DND-41 (cell line): ENCODE results near the gene SETBP1.

Source experiments
- ATAC-seq: fragments of 200-7000 bp; cut with Tn5 transposase; 3 replicates; pipeline ENCODE4 v1.9.1; 2021; ENCODE audit warnings: low read depth; ENCODE audit not compliant: insufficient read depth
- DNase-seq: peaks from one replicate; pipeline ENCODE4 v3.0.0-alpha.2; 2020
- H2AFZ ChIP-seq: 2 replicates; pipeline ENCODE4 v1.6.0; 2012; ENCODE audit warnings: low read depth, low read length
- H3K27ac ChIP-seq: 2 replicates; pipeline ENCODE4 v1.5.1; 2012; ENCODE audit warnings: low read length, inconsistent platforms
- H3K27me3 ChIP-seq: fragments of 200-600 bp; sonication (generic); 2 replicates; pipeline ENCODE4 v1.6.0; 2012; ENCODE audit warnings: low read length, mild to moderate bottlenecking, inconsistent platforms; ENCODE audit not compliant: insufficient read depth, poor library complexity
- H3K36me3 ChIP-seq: 2 replicates; pipeline ENCODE4 v1.5.1; 2012; ENCODE audit warnings: low read length, inconsistent platforms; ENCODE audit not compliant: insufficient read depth
- H3K4me1 ChIP-seq: 2 replicates; pipeline ENCODE4 v1.5.1; 2012; ENCODE audit warnings: mild to moderate bottlenecking, low read length; ENCODE audit not compliant: insufficient read depth
- H3K4me2 ChIP-seq: 2 replicates; pipeline ENCODE4 v1.6.0; 2012; ENCODE audit warnings: mild to moderate bottlenecking, moderate library complexity, low read length, inconsistent platforms; ENCODE audit not compliant: insufficient read depth
- H3K4me3 ChIP-seq, 2 experiments: fragments of 200-600 bp in 1 of 2; shearing (Covaris generic) in 1 of 2; 2 replicates each; pipeline ENCODE4 v1.5.1; 2012 to 2016; ENCODE audit warnings: inconsistent platforms in 2 of 2, low read length in 2 of 2, mild to moderate bottlenecking in 2 of 2, low read depth in 1 of 2, moderate library complexity in 1 of 2
- H3K79me2 ChIP-seq: 2 replicates; pipeline ENCODE4 v1.6.0; 2012; ENCODE audit warnings: low read length, inconsistent platforms; ENCODE audit not compliant: insufficient read depth
- H3K9ac ChIP-seq: 2 replicates; pipeline ENCODE4 v1.6.0; 2012; ENCODE audit warnings: low read depth, mild to moderate bottlenecking, inconsistent platforms, low read length, moderate library complexity
- H3K9me3 ChIP-seq: 2 replicates; pipeline ENCODE4 v1.5.1; 2012; ENCODE audit warnings: low read length, moderate library complexity, mild to moderate bottlenecking, inconsistent platforms; ENCODE audit not compliant: insufficient read depth, severe bottlenecking
- H4K20me1 ChIP-seq: 2 replicates; pipeline ENCODE4 v1.6.0; 2012; ENCODE audit warnings: low read length; ENCODE audit not compliant: insufficient read depth
- CTCF ChIP-seq: IDR thresholded peaks from 2 replicates; pipeline ENCODE4 v1.5.1; 2012; ENCODE audit warnings: borderline replicate concordance, low read length, moderate library complexity, mild to moderate bottlenecking; ENCODE audit not compliant: poor library complexity, severe bottlenecking; ENCODE audit errors: extremely low read depth
- EZH2 ChIP-seq: IDR thresholded peaks from 3 replicates; pipeline ENCODE4 v1.6.1; 2012; ENCODE audit warnings: borderline replicate concordance, low read depth, mild to moderate bottlenecking, moderate library complexity, low read length, inconsistent platforms; ENCODE audit not compliant: severe bottlenecking

Gene SETBP1

DNA sequence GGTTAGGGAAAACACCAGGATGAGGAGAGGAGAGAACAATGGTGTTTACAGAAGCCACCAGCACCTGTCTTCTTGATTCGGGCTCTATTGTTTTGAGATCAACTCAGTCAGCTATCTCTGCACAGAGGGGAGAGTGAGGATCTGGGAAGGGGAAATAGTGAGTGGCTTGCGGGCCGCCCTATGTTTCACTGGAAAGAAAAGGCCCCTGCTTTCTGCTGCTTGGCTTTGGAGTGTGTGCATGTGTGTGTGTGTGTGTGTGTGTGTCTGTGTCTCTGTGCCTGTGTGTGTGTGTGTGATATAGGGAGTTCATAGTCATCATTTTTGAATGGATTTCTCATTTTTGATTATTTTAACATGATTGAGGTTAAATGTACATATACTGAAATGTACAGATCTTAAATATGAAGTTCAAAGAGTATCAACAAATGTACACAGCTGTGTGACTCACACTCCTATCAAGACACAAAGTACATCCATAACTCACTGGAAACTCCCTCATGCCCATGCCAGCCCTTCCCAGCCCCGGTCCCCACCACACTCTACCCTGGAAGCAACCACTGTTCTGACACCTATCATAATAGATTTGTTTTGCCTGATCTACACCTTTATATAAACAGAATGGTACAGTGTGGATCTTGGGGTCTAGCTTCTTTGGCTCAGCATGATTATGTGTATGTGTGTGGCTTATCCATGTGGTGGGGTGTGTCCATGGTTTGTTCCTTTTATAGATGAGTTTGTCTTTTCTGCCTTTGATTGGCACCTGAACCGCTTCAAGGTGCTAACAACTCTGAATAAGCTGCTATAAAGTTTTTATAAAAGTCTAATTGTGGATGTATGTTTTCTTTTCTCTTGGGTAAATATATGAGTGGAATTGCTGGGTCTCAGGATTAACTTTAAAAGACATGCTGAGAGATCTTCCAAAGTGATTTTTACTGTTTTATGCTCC, 258.3 kb downstream of the SETBP1 start:
- no peak overlapping the region for H3K4me3 ChIP-seq
- H3K27me3 ChIP-seq: no peaks in the 10 kb centered on the region
- no peak for DNase-seq
- no peak overlapping the region for H3K4me2 ChIP-seq
- TF ChIP-seq EZH2: no peak
- TF ChIP-seq CTCF: no peak
- H3K36me3 ChIP-seq: no peaks in the 10 kb centered on the region
- no peak overlapping the region for H3K27ac ChIP-seq
- H3K4me1 ChIP-seq: no peaks in the 10 kb centered on the region
- no peak for ATAC-seq
- H3K9ac ChIP-seq: no peak overlapping the region
- H2AFZ ChIP-seq: no peak overlapping the region
- H3K79me2 ChIP-seq: no peaks in the 10 kb centered on the region
- H3K9me3 ChIP-seq: no peaks in the 10 kb centered on the region
- H4K20me1 ChIP-seq: no peaks in the 10 kb centered on the region

GRCh38 chr18:44941516-44941915, 260.8 kb downstream of the SETBP1 start:
- no peak overlapping the region for H3K27ac ChIP-seq
- H3K9ac ChIP-seq: no peak overlapping the region
- no peak overlapping the region for H2AFZ ChIP-seq
- no peak overlapping the region for H3K4me2 ChIP-seq
- no peak overlapping the region for H3K4me3 ChIP-seq
- H3K79me2 ChIP-seq: no peaks in the 10 kb centered on the region
- no peak for DNase-seq
- no peaks in the 10 kb centered on the region for H3K9me3 ChIP-seq
- ATAC-seq: no peak
- no peaks in the 10 kb centered on the region for H3K4me1 ChIP-seq
- no peaks in the 10 kb centered on the region for H3K27me3 ChIP-seq
- no peaks in the 10 kb centered on the region for H3K36me3 ChIP-seq
- no peaks in the 10 kb centered on the region for H4K20me1 ChIP-seq
- TF ChIP-seq CTCF: no peak
- no peak for TF ChIP-seq EZH2

DNA sequence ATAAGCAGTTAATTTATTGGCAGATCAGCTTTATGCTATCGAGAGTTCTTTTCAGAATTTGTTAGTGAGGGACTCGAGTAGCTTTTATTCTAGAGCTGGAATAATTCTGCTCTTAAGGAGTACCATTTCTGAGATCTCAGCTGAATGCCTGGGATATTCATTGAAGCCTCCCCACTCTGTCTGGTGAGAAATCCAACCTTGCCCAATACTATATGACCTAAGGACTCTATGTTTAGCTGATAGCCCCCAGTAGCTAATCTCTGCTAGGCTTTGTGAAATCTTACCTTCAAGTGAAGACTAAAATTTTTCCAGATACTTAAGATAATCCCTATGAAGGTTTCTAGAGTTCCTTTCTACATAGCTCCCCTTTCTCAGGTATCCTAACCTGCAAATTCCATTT, 261.4 kb downstream of the SETBP1 start:
- no peak overlapping the region for H3K4me2 ChIP-seq
- no peaks in the 10 kb centered on the region for H3K79me2 ChIP-seq
- no peak overlapping the region for H3K27ac ChIP-seq
- no peaks in the 10 kb centered on the region for H3K9me3 ChIP-seq
- TF ChIP-seq CTCF: no peak
- no peak for TF ChIP-seq EZH2
- H3K36me3 ChIP-seq: no peaks in the 10 kb centered on the region
- no peaks in the 10 kb centered on the region for H3K4me1 ChIP-seq
- no peak overlapping the region for H2AFZ ChIP-seq
- H3K4me3 ChIP-seq: no peak overlapping the region
- H3K27me3 ChIP-seq: no peaks in the 10 kb centered on the region
- no peak for DNase-seq
- H4K20me1 ChIP-seq: no peaks in the 10 kb centered on the region
- ATAC-seq: no peak
- no peak overlapping the region for H3K9ac ChIP-seq
